ENCODE results near the gene SUGT1.

GRCh38 chr13:52744842-52745375 is 92.3 kb downstream of the SUGT1 start:
- TF ChIP-seq GATA3 (IDR thresholded peaks at IDR 0.05; ENCODE audit: low read depth, low read length) (no peak), GATA2 (IDR thresholded peaks at IDR 0.05; ENCODE audit: low read depth, low read length) (no peak)

Data from SH-SY5Y (cell line).